Renal pelvis (tissue), 12 donors: ENCODE measurements around the gene FOSL1. TPM values are rescaled to one million over a fixed set of nuclear protein-coding genes. Genes with fewer than 3 reads are reported as not detected.
A peak's percentile ranks its signal among the peaks of the same experiment; 100 is the strongest.

Experiments used
- DNase-seq: peaks from one replicate; pipeline ENCODE4 v3.0.0-alpha.2; 2013
- long read RNA-seq, 16 experiments: transcript quantifications; one replicate each; lab custom pipeline, GENCODE V29; 2026
- polyA plus RNA-seq, 3 donors: library from polyadenylated mRNA; unstranded; fragments of 120-200 nt; gene quantifications; one replicate each; pipeline ENCODE4 v1.2.1, GENCODE V29; 2013; ENCODE audit not compliant: insufficient read length in 3 of 3

The FOSL1 gene
- polyA plus RNA-seq: under 1 TPM in 1 of 3 donors, not detected in 2; 0.14 TPM
- long read RNA-seq, donor 1: 0 reads
- long read RNA-seq, donor 2: 0 reads
- long read RNA-seq, donor 3: 0 reads
- long read RNA-seq, donor 4, partial matches to known transcripts: 0 of 1 reads
- long read RNA-seq, donor 4, other reads (novel, unspliced or antisense): 0 of 1 reads
- long read RNA-seq, donor 5: 0 reads
- long read RNA-seq, donor 6: 0 reads
- long read RNA-seq, donor 7: 0 reads
- long read RNA-seq, donor 8: 0 reads
- long read RNA-seq, donor 9, partial matches to known transcripts: 366 of 366 reads
- long read RNA-seq, donor 9, other reads (novel, unspliced or antisense): 0 of 366 reads
- long read RNA-seq, donor 10: 0 reads
- long read RNA-seq, donor 11: 0 reads
- long read RNA-seq, donor 12, partial matches to known transcripts: 342 of 371 reads
- long read RNA-seq, donor 12, other reads (novel, unspliced or antisense): 29 of 371 reads
- long read RNA-seq, donor 13: 0 reads
- long read RNA-seq, donor 14: 0 reads
- long read RNA-seq, donor 15: 0 reads
- long read RNA-seq, donor 16: 0 reads

DNA sequence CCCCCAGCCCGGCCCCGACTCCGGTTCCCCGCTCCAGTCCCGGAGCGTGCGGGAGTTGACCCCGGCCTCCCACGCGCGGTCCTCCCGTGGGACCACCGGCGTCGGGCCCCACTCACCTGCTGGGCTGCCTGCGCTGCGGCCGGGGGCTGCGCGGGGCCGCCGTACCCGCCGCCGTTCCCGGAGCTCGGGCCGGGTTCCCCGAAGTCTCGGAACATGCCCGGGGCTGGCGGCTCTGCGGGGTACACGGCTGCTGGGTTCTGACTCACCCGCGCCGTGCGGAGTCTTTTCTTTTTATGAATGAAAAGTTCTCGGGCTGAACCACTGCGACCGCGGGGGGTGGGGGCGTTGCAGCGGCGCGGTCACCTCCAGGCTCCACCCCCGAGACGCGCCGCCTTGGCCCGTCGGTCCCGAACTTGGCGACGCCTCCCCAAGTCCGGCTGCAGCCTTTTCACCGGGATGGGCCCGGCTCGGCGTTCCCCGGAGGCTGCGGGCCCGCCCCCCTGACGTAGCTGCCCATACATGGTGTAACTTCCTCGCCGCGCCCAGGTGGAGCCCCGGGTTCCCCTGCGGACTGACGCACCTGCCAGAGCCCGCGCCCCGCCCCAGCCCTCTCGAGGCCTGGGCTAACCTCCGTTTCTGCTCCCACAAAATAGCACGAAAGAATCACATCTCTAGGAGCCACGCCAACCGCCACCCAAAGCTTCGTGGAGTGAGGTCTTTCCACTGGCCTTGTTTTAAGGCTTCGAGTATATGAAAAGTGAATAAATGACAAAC is at the start of gene FOSL1:
FOSL1 (minus strand) TSS at position 264 of the 774 bp plus-strand sequence; CDS start at position 215, 49 bp downstream.
- peak; percentile 61 for DNase-seq

GRCh38 chr11:65947603-65948125 is 47.5 kb upstream of the FOSL1 start:
- DNase-seq: no peak

DNA sequence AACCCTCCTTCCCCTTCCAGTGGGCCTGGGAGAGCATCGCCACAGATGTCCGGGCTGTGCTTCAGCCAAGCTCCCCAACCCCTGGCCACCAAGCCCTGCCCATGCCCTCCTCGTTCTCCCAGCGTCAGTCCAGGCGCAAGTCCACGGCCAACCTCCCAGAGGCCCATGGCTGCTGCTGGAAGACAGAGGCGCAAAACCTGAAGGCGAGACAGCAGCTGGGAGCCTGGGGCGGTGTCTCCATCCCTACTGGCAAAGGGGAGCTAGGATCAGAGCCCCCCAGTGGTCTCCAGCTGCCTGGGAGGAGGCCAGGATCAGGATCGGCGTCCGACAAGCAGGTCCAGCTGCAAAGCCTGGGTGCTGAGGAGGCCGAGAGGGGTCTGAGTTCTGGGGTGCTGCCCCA is 46.9 kb upstream of the FOSL1 start:
- DNase-seq: no peak

GRCh38 chr11:65946655-65947054 is 46.5 kb upstream of the FOSL1 start:
- no peak for DNase-seq

DNA sequence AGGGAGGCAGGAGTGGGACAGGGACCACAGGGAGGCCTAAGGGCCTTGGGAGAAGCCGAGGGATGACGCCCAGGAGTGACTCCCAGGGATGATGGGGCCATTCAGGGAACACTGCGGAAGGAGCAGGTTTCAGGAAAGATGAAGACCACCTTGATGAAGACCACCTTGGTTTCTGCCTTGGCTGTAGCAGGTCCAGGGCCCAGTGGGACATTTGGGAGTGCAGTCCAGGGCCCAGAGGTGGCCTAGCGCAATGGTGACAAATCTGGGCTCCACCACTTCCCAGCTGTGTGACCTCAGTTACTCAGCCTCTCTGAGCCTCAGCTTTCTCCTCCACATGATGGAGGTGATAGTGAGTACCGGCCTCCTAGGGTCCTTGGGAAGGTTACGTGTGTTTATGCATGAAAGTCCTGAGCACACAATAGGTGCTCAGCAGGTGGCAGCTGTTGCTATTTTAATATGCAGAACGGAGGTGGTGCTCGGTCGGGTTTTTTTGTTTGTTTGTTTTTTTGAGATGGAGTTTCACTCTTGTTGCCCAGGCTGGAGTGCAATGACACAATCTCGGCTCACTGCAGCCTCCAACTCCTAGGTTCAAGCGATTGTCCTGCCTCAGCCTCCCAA is 45.9 kb upstream of the FOSL1 start:
- no peak for DNase-seq

DNA sequence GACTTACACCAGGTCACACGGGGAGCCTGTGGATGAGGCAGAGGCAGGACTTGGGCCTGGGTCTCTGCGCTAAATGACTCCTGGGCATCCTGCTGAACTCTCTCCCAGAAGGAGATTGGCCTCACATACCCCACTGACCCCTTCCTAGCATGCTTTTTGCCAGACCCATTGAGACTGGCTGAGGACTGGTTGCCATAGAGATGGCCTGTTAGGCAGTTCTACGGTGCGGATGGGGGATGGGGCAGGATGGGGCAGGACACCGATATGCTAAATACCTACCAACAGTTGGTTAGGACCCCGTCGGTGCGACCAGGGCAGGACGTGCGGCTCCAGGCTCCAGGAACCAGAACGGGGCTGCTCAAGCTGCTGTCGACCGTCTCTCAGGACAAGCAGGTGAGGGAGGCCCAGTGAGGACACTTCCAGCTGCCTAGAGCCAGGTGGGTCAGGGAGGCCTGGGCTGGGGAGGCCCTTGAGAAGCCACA is 45.3 kb upstream of the FOSL1 start, which contains the start of gene TSGA10IP:
TSGA10IP (plus strand) TSS at position 51 of the 482 bp plus-strand sequence; CDS start at position 247, 196 bp downstream.
- DNase-seq: no peak

GRCh38 chr11:65944767-65945166 is 44.6 kb upstream of the FOSL1 start:
- no peak for DNase-seq

- no peak for DNase-seq
Measured at GRCh38 chr11:65944191-65944590, 44.0 kb upstream of the FOSL1 start.

- DNase-seq: no peak
Measured at GRCh38 chr11:65942531-65942930, 42.3 kb upstream of the FOSL1 start.

DNA sequence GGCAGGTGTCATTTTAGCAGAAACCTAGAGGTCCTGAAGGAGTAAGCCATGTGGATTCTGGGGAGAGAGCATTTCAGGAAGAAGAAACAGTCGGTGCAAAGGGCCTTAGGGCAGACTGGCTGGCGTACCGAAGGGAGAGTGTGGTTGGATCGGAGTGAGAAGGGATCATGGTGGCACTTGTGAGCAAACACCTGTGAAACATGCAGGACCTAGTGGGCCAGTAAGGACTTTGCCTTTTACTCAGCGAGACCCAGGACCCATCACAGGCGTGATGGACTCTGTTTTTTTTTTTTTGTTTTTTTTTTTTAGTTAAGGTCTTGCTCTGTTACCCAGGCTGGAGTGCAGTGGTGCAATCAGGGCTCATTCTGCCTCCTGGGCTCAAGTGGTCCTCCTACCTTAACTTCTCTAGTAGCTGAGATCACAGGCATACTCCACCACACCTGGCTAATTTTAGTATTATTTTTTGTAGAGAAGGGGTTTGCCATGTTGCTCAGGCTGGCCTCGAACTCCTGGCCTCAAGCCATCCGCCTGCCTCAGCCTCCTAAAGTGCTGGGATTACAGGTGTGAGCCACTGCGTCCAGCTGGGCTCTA is 41.6 kb upstream of the FOSL1 start:
- no peak for DNase-seq

- no peak for DNase-seq
Measured at GRCh38 chr11:65937766-65938165, 37.6 kb upstream of the FOSL1 start.

DNA sequence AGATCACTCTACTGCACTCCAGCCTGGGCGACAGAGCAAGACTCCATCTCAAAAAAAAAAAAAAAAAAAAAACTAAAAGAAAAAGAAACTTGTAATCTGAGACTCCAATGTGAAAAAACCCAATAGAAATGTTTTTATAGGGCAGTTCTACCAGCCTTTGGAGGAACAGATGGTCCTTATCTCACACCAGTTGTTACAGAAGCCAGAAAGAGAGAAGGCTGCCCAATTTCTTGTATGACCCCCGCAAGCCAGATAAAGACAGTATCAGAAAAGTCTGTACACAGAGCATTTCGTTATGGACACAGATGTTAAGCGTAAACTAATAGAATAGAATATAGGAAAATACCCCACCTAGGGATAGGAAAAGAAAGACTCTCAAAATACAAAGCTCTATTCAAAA is 33.8 kb upstream of the FOSL1 start:
- DNase-seq: no peak

GRCh38 chr11:65932558-65932919 is 32.4 kb upstream of the FOSL1 start:
- DNase-seq: no peak

- DNase-seq: no peak
Measured at GRCh38 chr11:65931773-65932557, 31.8 kb upstream of the FOSL1 start.

DNA sequence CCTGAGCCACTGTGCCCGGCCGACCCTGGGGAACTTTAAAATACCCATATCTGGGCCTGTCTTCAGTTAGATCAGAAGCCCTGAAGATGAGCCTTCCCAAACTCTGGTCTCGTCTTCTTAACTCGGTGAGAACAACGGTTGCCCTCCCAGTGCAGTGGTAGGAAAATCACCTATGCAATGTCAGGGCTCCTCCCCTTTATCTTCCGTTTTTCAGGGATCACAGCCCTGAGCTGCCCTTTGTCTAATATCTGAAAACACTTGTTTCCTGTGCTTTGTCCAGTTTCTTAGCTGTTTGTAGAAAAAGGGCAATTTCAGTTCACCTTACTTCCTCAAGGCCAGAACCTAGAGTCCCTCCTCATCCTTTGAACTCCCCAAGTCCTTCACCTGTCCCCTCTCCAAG is 28.5 kb upstream of the FOSL1 start:
- no peak for DNase-seq

GRCh38 chr11:65927904-65928397 is 27.8 kb upstream of the FOSL1 start:
- DNase-seq: no peak

DNA sequence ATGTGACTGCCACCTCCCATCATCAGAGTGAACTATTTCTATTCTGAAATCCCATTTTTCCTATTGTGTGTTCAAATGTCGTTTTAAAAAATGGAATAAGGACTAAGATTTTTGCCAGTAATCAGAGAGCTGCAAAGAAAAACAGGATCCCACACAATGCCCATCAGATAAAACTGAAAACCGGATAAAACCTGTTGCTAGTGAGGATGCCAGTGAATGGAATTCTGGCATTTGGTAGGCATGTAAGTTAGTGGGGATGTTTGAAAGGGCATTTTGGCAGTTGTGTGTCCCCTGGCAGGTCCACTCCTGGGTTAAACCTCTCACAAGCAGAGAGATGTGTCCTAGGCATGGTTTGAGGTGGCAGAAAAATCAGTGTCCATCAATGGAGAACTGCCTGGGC is 25.2 kb upstream of the FOSL1 start:
- no peak for DNase-seq

GRCh38 chr11:65922565-65922964 is 22.4 kb upstream of the FOSL1 start:
- DNase-seq: no peak

- no peak for DNase-seq
Measured at GRCh38 chr11:65921876-65922275, 21.7 kb upstream of the FOSL1 start.

- DNase-seq: no peak
Measured at GRCh38 chr11:65921033-65921555, 20.9 kb upstream of the FOSL1 start.
